IPS-11a (cell line): Measurements from ENCODE around the gene CCDC17.

ENCODE experiments used
- H3K4me3 ChIP-seq: one replicate; pipeline ENCODE4 v1.5.1; 2013; ENCODE audit warnings: low read depth, low read length, control low read depth

Gene CCDC17

GRCh38 chr1:45584351-45585109, 39.3 kb downstream of the CCDC17 start:
- peak overlapping the region; percentile 100 for H3K4me3 ChIP-seq

- H3K4me3 ChIP-seq = peak within 1 kb of the TSS; percentile 100
Observed at GRCh38 chr1:45583666-45584350, 40.0 kb downstream of the CCDC17 start, which contains the start of gene NASP. NASP (plus strand) TSS chr1:45584041; CDS start chr1:45584147, 106 bp downstream.

DNA sequence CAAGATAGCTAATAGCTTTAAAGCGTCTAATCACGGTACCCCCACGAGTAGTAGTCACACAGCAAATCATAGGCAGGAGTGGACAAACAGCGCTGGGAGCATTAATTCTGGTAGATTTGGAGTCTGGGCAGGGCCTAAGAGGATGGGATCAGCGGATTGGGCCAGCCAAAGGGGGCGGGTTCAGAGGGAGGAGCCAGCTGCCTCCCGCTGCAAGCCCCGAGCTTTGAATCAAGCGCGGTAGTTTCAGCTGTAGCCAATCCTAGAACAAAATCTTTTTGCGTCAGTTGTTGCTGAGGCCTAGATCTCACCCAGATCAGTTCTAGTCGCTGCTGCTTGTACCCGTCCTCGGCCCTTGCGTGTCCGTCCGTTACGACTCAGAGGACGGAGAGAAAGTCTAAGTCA, 40.6 kb downstream of the CCDC17 start:
- peak overlapping the region; percentile 100 for H3K4me3 ChIP-seq

GRCh38 chr1:45574105-45574626, 49.7 kb downstream of the CCDC17 start:
- no peak overlapping the region for H3K4me3 ChIP-seq

GRCh38 chr1:45573231-45573804, 50.5 kb downstream of the CCDC17 start:
- no peak overlapping the region for H3K4me3 ChIP-seq

- no peak overlapping the region for H3K4me3 ChIP-seq
Observed at GRCh38 chr1:45570631-45571030, 53.2 kb downstream of the CCDC17 start.
